Loucy (cell line): Measurements from ENCODE around the gene CXCL14.

Experiments
- H2AFZ ChIP-seq: fragments of 200-600 bp; sonication (generic); 2 replicates; pipeline ENCODE4 v1.6.0; 2016; ENCODE audit warnings: antibody characterized with exemption, mild to moderate bottlenecking, low read length, moderate library complexity
- H3F3A ChIP-seq: fragments of 200-600 bp; 2 replicates; pipeline ENCODE4 v1.6.0; 2016; ENCODE audit warnings: antibody characterized with exemption, low read depth, mild to moderate bottlenecking
- H3K27me3 ChIP-seq: fragments of 200-600 bp; sonication (generic); 2 replicates; pipeline ENCODE4 v1.6.1; 2014; ENCODE audit warnings: low read length, mild to moderate bottlenecking; ENCODE audit not compliant: insufficient read depth, poor library complexity, severe bottlenecking
- H3K36me3 ChIP-seq: fragments of 200-600 bp; sonication (generic); 2 replicates; pipeline ENCODE4 v1.6.1; 2016; ENCODE audit warnings: low read length; ENCODE audit not compliant: insufficient read depth
- H3K4me1 ChIP-seq: fragments of 200-600 bp; sonication (generic); 2 replicates; pipeline ENCODE4 v1.5.1; 2014; ENCODE audit warnings: low read length, mild to moderate bottlenecking; ENCODE audit not compliant: insufficient read depth, poor library complexity, severe bottlenecking
- H3K4me2 ChIP-seq: fragments of 200-600 bp; sonication (generic); 2 replicates; pipeline ENCODE4 v1.6.0; 2014; ENCODE audit warnings: antibody characterized with exemption, low read length, low read depth, mild to moderate bottlenecking; ENCODE audit not compliant: poor library complexity, severe bottlenecking
- H3K4me3 ChIP-seq: fragments of 200-600 bp; sonication (generic); 2 replicates; pipeline ENCODE4 v1.5.1; 2014; ENCODE audit warnings: low read length, mild to moderate bottlenecking, mixed read lengths; ENCODE audit not compliant: poor library complexity, severe bottlenecking
- H3K79me2 ChIP-seq: fragments of 200-600 bp; sonication (generic); 2 replicates; pipeline ENCODE4 v1.6.1; 2014; ENCODE audit warnings: low read length; ENCODE audit not compliant: insufficient read depth
- H3K9ac ChIP-seq: fragments of 200-600 bp; sonication (generic); 2 replicates; pipeline ENCODE4 v1.6.0; 2014; ENCODE audit warnings: mild to moderate bottlenecking, low read depth, low read length, moderate library complexity; ENCODE audit not compliant: poor library complexity, severe bottlenecking
- H3K9me2 ChIP-seq: fragments of 200-600 bp; sonication (generic); replicated peaks from 2 replicates; pipeline ENCODE4 v1.6.1; 2016; ENCODE audit warnings: low read depth, low read length, mixed read lengths
- H3K9me3 ChIP-seq: fragments of 200-600 bp; sonication (generic); 2 replicates; pipeline ENCODE4 v1.6.1; 2014; ENCODE audit warnings: mild to moderate bottlenecking, antibody characterized with exemption, low read length, low read depth; ENCODE audit not compliant: insufficient read depth
- H4K20me1 ChIP-seq: fragments of 200-600 bp; sonication (generic); 2 replicates; pipeline ENCODE4 v1.6.0; 2014; ENCODE audit warnings: antibody characterized with exemption, low read length, mild to moderate bottlenecking; ENCODE audit not compliant: insufficient read depth, poor library complexity, severe bottlenecking
- CTCF ChIP-seq: fragments of 200-600 bp; sonication (generic); conservative IDR thresholded peaks from 2 replicates; pipeline ENCODE4 v1.5.1; 2014; ENCODE audit warnings: mild to moderate bottlenecking, antibody characterized with exemption, low read length
- EZH2phosphoT487 ChIP-seq: fragments of 200-600 bp; IDR thresholded peaks from 2 replicates; pipeline ENCODE4 v1.6.1; 2018; ENCODE audit warnings: antibody characterized with exemption, mild to moderate bottlenecking, moderate library complexity, borderline replicate concordance

Gene CXCL14

GRCh38 chr5:135596157-135596763 is 17.5 kb upstream of the CXCL14 start:
- Histone ChIP-seq H3K9me3 (no peaks in the 10 kb centered on the region), H3F3A (no peaks in the 10 kb centered on the region), H3K79me2 (no peaks in the 10 kb centered on the region), H3K4me1 (no peaks in the 10 kb centered on the region), H3K9ac (no peak overlapping the region), H3K4me2 (no peak overlapping the region), H3K36me3 (no peaks in the 10 kb centered on the region), H4K20me1 (no peaks in the 10 kb centered on the region), H3K4me3 (no peak overlapping the region), H3K9me2 (no peaks in the 10 kb centered on the region), H2AFZ (no peak overlapping the region), H3K27me3 (no peaks in the 10 kb centered on the region)
- no peak for TF ChIP-seq EZH2phosphoT487

- Histone ChIP-seq H3K4me2 (no peak overlapping the region), H3K9ac (no peak overlapping the region), H3F3A (no peaks in the 10 kb centered on the region), H3K36me3 (no peaks in the 10 kb centered on the region), H3K27me3 (no peaks in the 10 kb centered on the region), H2AFZ (no peak overlapping the region), H3K9me3 (no peaks in the 10 kb centered on the region), H3K9me2 (no peaks in the 10 kb centered on the region), H3K4me1 (no peaks in the 10 kb centered on the region), H3K4me3 (no peak overlapping the region), H4K20me1 (no peaks in the 10 kb centered on the region), H3K79me2 (no peaks in the 10 kb centered on the region)
- TF ChIP-seq CTCF (no peak), EZH2phosphoT487 (no peak)
These were observed 15.7 kb upstream of the CXCL14 start for GRCh38 chr5:135594416-135594960.

- Histone ChIP-seq H3K9me3 (no peaks in the 10 kb centered on the region), H4K20me1 (no peaks in the 10 kb centered on the region)
These were observed 15.1 kb upstream of the CXCL14 start for GRCh38 chr5:135593886-135594285.

More at GRCh38 chr5:135593886-135594285, 15.1 kb upstream of the CXCL14 start:
- H3K36me3 ChIP-seq = no peaks in the 10 kb centered on the region
- H3K9me2 ChIP-seq = no peaks in the 10 kb centered on the region
- H3K27me3 ChIP-seq = no peaks in the 10 kb centered on the region
- H2AFZ ChIP-seq = no peak overlapping the region
- no peak overlapping the region for H3K4me2 ChIP-seq
- H3K4me1 ChIP-seq = no peaks in the 10 kb centered on the region
- H3K9ac ChIP-seq = no peak overlapping the region
- no peaks in the 10 kb centered on the region for H3F3A ChIP-seq
- no peak overlapping the region for H3K4me3 ChIP-seq
- H3K79me2 ChIP-seq = no peaks in the 10 kb centered on the region
- no peak for TF ChIP-seq CTCF
